Pancreas (tissue), 10 donors: ENCODE results near the gene CRYBG2. TPM values are rescaled to one million over a fixed set of nuclear protein-coding genes. Genes with fewer than 3 reads are reported as not detected.

Experiments used
- ATAC-seq, 4 donors: fragments of 200-7000 bp; cut with Tn5 transposase; one replicate each; pipeline versions ENCODE4 v1.8.0 to v1.9.1; 2020; ENCODE audit warnings: mild to moderate bottlenecking in 4 of 4, moderate library complexity in 4 of 4
- DNase-seq, 6 donors: peaks; one replicate each; pipeline ENCODE4 v3.0.0-alpha.2; 2020
- FAIRE-seq: peaks from 2 replicates; lab custom pipeline; 2012; peaks lifted over from hg19 to GRCh38; lab: Jason Lieb, UNC
- H3K27ac ChIP-seq, 4 donors: fragments of 200-600 bp; sonication (generic); 1 replicate in 3 of 4; 2 replicates in 1 of 4; pipeline versions ENCODE4 v1.5.0 to v1.8.0; 2020
- H3K27me3 ChIP-seq, 4 donors: fragments of 200-600 bp; one replicate each; pipeline ENCODE4 v1.8.0; 2021
- H3K36me3 ChIP-seq, 3 donors: fragments of 200-600 bp; sonication (generic) in 1 of 3; one replicate each; pipeline versions ENCODE4 v1.5.0 to v1.8.0; 2020 to 2021
- H3K4me1 ChIP-seq, 3 donors: fragments of 200-600 bp; one replicate each; pipeline ENCODE4 v1.8.0; 2021
- H3K4me3 ChIP-seq, 4 donors: fragments of 200-600 bp; sonication (generic) in 2 of 4; one replicate each; pipeline versions ENCODE4 v1.5.0 to v1.8.0; 2020 to 2021
- H3K9me3 ChIP-seq, 4 donors: fragments of 200-600 bp; one replicate each; pipeline ENCODE4 v1.8.0; 2021
- CTCF ChIP-seq, 4 donors: fragments of 200-600 bp; sonication (generic) in 3 of 4; IDR thresholded peaks; one replicate each; pipeline versions ENCODE4 v1.5.0 to v1.8.0; 2021; ENCODE audit warnings: antibody characterized with exemption in 4 of 4
- WGBS, 2 donors: extraction: QIAGEN DNeasy Blood & Tissue Kit; methylation state at CpG; one replicate each; pipeline ENCODE4 v1.1.7; 2013; 5-methylcytosine and 5-hydroxymethylcytosine counted together
- intact Hi-C, 3 donors: fragments of 100-400 bp; cut with DNase I; formaldehyde crosslinking; loops; one replicate each; pipeline versions ENCODE4 v1.11.1 to v1.14.2; 2022
- polyA plus RNA-seq, 2 donors: library from polyadenylated mRNA; stranded (reverse); fragments of 200-250 nt; gene quantifications; one replicate each; pipeline ENCODE4 v1.2.3, GENCODE V29; 2013
- total RNA-seq, 6 donors: library from RNA; stranded (reverse); fragmentation: NEBNext Ultra II Directional in 4 of 6; extraction: Animal tissue kit (Norgen Biotek cat#: 25700) in 4 of 6; gene quantifications; one replicate each; pipeline versions ENCODE4 v1.2.1 to v1.2.4, GENCODE V29; 2021 to 2023
- donor health status: healthy with polysubstance abuse.
- donor health status: DM: no; HTN: no; CAD: no; lungs with moderate emphysema.
- donor health status: DM: no; HTN: no; CAD: no.
- donor health status: control.
- donor health status: control.
- donor health status: Bipolar disorder and iron deficiency.
- donor health status: DM: yes; HTN: yes; CAD: no.
- donor health status: DM: no; HTN: no; CAD: no.
- donor health status: DM: no; HTN: no; CAD: no.
- donor health status: DM: yes; HTN: yes; CAD: no.

Gene CRYBG2
- total and polyA plus RNA-seq, 8 donors: 0.12 to 2.0 (median 0.60) TPM

- Histone ChIP-seq H3K27ac (no peak overlapping the region), H3K36me3 (no peaks in the 10 kb centered on the region), H3K4me1 (no peaks in the 10 kb centered on the region), H3K4me3 (no peak overlapping the region), H3K27me3 (no peaks in the 10 kb centered on the region), H3K9me3 (no peaks in the 10 kb centered on the region)
- no peak for FAIRE-seq
- intact Hi-C loops: no loop called here
- ATAC-seq: no peak
- DNase-seq: no peak
- no peak for TF ChIP-seq CTCF (IDR thresholded peaks at IDR 0.05)
- 78 to 79% methylated on average over 9 of the region's 9 CpGs for WGBS, 2 donors
Measured at GRCh38 chr1:26350701-26351589, 3.0 kb downstream of the CRYBG2 start.

GRCh38 chr1:26350343-26350700 lies 3.6 kb downstream of the CRYBG2 start:
- H3K9me3 ChIP-seq: no peaks in the 10 kb centered on the region
- WGBS, 2 donors: 80 to 83% methylated on average over 2 of the region's 2 CpGs
- no peak for FAIRE-seq

GRCh38 chr1:26349877-26350244 lies 4.1 kb downstream of the CRYBG2 start:
- 64 to 79% methylated on average over 5 of the region's 5 CpGs for WGBS, 2 donors
- no peaks in the 10 kb centered on the region for H3K4me1 ChIP-seq
- ATAC-seq (no peak), FAIRE-seq (no peak), DNase-seq (no peak)
- TF ChIP-seq CTCF (IDR thresholded peaks at IDR 0.05): no peak
- H3K4me3 ChIP-seq: no peak overlapping the region
- H3K27ac ChIP-seq: no peak overlapping the region
- H3K9me3 ChIP-seq: no peaks in the 10 kb centered on the region
- intact Hi-C loops: no loop called here
- H3K36me3 ChIP-seq: no peaks in the 10 kb centered on the region
- no peaks in the 10 kb centered on the region for H3K27me3 ChIP-seq

More at GRCh38 chr1:26350343-26350700, 3.6 kb downstream of the CRYBG2 start:
- intact Hi-C loops: no loop called here
- Histone ChIP-seq H3K27me3 (no peaks in the 10 kb centered on the region), H3K36me3 (no peaks in the 10 kb centered on the region), H3K4me1 (no peaks in the 10 kb centered on the region), H3K4me3 (no peak overlapping the region), H3K27ac (no peak overlapping the region)
- DNase-seq (no peak), ATAC-seq (no peak)
- TF ChIP-seq CTCF (IDR thresholded peaks at IDR 0.05): no peak

- H3K4me1 ChIP-seq: no peaks in the 10 kb centered on the region
- H3K36me3 ChIP-seq: no peaks in the 10 kb centered on the region
- H3K27me3 ChIP-seq: no peaks in the 10 kb centered on the region
- H3K9me3 ChIP-seq: no peaks in the 10 kb centered on the region
- no peak overlapping the region for H3K4me3 ChIP-seq
- ATAC-seq (no peak), FAIRE-seq (no peak), DNase-seq (no peak)
- H3K27ac ChIP-seq: no peak overlapping the region
- TF ChIP-seq CTCF (IDR thresholded peaks at IDR 0.05): no peak
- intact Hi-C loops: no loop called here
- WGBS, 2 donors: 83 to 86% methylated on average over 7 of the region's 7 CpGs
Measured at GRCh38 chr1:26349188-26349876, 4.6 kb downstream of the CRYBG2 start.
